NCI-H2107 treated with DMSO at 0.1 percent for 48 hours (cell line): ENCODE measurements around the gene PLEKHG3.
"Not testable (repeated sequence)": the region's sequence is repeated elsewhere in the genome, so short reads cannot be mapped to it uniquely, and the experiment has no call there.

ENCODE experiments used
- DNase-seq: peaks from one replicate; lab custom pipeline; 2025; ENCODE audit not compliant: unreplicated experiment; lab: John Stamatoyannopoulos, UW

The PLEKHG3 gene

DNA sequence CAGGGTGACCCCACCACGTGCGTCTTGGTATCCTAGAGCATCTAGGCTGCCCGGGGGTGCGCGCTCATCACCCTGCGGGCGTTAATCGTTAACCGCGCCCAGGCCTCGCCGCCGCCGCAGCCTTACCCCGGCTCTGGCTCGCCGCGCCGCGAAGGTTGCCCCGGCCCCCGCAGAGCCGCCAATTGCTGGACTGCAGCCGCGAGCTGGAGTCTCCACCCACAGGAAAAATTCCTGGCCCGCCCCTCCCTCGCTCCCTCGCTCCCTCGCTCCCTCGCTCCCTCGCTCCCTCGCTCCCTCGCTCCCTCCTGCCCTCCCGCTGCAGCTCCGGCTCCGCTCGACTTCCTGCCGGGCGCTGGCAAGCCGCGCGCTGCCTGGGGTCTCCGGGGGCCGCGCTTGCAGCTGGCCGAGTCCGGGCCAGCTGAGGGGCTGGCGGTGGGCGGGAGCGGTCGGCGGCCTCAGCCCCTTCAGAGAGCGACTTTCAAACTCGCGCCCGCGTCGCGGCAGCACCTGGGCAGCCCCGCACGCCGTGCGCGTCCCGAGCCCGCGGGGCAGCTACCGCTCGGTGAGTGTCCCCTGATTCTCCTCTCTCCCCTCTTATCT is at the start of gene PLEKHG3:
Gene PLEKHG3, plus strand, starts transcription at position 282 of the 600 bp plus-strand sequence. CDS start 23,208 bp downstream, outside the sequence.
- peak; percentile 39 for DNase-seq

DNA sequence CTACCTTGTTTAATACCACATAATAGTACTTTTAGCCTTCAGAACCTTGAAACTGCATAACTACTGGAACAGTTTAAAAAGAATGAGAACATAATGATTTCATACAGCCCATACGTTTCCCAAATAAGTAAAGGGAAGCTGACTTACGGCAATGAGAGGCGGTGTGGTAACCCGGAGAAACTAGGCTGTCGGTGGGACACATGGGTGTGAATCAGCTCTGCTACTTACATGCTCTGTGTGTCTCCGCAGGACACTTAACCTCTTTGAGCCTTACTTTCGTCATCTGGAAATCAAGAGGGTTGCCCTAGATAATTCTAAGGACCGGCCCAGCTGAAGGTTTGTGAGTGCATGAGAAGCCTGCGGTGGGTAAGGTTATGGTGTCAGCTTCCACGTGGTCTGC is 49.3 kb upstream of the PLEKHG3 start:
- no peak for DNase-seq

DNA sequence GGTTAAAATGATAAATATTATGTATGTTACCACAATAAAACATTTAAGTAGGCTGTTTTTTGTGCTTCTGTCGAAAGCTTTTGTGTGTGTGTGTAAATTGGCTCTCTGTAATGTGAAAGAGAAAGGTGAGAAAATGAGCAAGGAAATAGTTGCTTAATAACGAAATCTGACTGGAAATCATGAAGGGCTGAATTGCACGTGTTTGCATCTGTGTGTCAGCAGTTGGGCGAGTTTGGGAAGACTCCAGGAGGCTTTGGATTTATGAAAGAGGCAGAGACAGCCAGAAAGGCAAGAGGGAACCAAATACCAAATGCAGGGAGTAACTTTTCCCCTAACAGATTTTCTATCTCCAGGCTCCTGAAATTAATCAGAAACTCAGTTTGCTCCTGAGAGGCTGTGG is 47.2 kb upstream of the PLEKHG3 start:
- DNase-seq, result no peak

DNA sequence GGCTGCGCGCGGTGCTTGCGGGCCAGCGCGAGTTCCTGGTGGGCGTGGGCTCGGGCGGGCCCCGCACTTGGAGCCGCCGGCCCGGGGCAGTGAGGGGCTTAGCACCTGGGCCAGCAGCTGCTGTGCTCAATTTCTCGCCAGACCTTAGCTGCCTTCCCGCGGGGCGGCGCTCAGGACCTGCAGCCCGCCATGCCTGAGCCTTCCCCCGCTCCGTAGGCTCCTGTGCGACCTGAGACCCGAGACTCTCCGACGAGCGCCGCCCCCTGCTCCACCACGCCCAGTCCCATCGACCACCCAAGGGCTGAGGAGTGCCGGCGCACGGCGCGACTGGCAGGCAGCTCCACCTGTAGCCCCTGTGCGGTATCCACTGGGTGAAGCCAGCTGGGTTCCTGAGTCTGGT is 46.0 kb upstream of the PLEKHG3 start:
- no peak for DNase-seq

DNA sequence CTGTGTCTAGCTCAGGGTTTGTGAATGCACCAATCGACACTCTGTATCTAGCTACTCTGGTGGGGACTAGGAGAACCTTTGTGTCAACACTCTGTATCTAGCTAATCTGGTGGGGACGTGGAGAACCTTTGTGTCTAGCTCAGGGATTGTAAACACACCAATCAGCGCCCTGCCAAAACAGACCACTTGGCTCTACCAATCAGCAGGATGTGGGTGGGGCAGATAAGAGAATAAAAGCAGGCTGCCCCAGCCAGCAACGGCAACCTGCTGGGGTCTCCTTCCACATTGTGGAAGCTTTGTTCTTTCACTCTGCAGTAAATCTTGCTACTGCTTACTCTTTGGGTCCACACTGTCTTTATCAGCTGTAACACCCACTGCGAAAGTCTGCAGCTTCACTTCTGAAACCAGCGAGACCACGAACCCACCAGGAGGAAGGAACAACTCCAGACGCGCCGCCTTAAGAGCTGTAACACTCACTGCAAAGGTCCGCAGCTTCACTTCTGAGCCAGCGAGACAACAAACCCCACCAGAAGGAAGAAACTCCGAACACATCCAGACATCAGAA is 45.4 kb upstream of the PLEKHG3 start:
- DNase-seq, result not testable (repeated sequence)

DNA sequence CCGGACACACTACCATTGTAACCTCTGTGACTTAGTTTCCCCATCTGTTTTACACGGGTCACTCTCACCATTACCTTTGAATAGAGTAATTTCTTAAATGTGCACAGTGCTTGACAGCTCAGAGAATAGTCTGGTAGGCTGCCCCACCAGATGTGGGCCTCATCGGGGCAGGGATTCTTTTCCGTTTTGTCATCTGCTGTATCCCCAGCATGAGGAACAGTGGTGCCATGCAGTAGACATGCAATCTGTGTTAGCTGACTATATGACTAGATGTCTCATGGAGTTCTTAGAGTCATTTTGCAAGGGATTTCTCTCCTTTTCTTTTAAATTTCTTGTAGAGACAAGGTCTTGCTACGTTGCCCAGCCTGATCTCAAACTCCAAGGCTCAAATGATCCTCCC is 44.9 kb upstream of the PLEKHG3 start:
- no peak for DNase-seq

DNA sequence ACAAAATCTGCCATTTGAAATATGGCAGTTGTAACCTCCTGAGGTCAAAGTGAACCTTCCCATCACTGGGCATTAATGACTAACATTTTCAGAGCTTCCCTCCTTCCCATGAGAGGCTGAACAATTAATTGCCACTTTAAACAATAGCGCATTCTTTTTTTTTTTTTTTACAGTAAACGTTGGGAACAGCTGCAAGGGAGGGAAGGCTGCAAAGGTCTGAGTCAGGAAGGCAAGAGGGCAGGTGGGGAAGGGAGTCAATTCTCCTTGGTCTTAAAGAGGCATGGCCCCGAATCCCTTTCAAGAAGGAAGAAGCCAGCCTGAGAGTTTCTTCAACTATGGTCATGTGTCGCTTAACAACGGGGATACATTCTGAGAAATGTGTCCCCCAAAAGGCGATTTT is 41.0 kb upstream of the PLEKHG3 start:
- peak; percentile 48 for DNase-seq

DNA sequence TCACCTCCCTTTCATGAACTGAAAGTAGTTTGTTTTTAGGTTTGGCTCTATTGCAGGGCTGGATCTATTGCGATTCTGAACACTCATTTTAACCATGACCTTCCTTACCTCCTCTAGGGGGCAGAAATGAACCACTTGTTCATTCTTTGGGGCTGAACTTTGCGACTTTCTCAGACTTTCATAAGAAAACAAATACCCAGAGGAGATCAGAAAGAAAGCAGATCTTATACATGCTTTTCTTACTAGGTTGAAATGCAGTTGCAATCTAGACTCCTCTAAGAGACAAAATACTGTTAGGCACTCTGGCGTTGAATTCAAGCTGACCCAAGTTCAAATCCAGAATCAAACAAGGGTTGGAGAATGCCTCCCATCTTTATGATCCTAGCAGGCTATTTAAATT is 32.6 kb upstream of the PLEKHG3 start:
- DNase-seq, result peak; percentile 78

DNA sequence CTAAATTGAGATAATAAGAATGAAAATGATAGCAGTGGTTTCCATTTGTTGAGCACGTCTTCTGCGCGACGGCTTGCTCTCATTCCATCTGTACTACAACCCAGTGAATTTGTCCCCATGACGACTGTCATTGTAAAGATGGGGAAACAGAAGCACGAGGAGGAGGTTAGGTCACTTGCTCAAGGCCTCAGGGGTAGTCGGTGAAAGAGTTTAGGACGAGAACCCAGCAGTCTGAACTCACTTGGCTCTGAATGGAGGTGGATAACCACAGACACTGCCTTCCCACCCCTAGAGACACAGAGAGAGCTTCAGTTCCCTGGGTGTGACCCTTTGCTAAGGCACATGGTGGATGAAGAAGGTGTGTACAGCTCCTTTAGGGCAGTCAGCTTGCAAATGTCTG is 30.9 kb upstream of the PLEKHG3 start:
- DNase-seq, result no peak

DNA sequence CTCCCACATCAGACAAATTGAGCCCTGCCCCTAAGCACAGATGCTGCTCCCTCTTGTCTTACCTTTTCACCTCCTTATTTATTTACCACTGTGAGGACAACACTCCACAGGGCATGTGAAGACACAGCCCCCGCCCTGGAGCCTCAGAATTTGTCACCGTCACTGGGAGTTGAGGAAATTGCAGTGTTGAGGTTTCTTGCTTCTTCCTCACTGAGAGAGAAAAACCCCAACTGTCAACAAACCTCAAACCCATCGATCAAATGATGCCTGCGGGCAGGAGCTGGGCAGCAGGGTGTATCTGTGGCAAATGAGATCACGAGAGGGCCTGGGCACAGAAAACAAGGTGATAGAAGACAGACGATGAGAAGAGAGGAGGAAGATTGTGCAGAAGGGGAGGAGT is 30.5 kb upstream of the PLEKHG3 start:
- no peak for DNase-seq

DNA sequence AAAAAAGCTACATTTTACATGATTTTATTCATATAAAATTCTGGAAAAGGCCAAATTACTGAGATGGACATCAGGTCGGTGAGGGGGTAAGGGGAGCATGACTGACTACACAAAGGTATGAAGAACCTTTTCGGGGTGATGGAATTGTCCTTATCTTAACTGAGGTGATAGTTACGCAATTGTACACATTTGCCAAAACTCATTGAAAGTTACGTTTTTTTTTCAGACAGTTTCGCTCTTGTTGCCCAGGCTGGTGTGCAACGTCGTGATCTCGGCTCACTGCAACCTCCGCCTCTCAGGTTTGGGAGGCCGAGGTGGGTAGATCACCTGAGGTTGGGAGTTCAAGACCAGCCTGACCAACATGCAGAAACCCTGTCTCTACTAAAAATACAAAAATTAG is 29.4 kb upstream of the PLEKHG3 start:
- DNase-seq, result no peak

DNA sequence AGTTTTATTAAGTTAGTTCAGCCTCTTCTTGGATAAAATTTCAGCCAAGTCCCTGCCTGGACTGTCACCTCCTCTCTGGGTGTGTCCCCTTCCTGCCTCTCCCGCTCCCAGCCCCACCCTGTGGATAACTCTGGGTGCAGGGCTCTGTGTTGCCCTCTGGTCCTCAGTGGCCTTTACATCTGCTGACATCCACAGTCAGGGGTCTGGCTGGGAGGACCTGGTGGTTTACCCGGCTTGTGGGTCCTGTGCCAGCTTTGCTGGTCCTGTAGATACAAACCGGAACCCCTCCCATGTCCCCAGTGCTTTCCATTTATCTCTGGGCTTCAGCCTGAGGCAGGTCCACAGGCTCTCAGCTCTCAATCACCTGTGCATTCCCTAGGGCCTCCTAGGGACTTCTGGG is 28.9 kb upstream of the PLEKHG3 start:
- no peak for DNase-seq

DNA sequence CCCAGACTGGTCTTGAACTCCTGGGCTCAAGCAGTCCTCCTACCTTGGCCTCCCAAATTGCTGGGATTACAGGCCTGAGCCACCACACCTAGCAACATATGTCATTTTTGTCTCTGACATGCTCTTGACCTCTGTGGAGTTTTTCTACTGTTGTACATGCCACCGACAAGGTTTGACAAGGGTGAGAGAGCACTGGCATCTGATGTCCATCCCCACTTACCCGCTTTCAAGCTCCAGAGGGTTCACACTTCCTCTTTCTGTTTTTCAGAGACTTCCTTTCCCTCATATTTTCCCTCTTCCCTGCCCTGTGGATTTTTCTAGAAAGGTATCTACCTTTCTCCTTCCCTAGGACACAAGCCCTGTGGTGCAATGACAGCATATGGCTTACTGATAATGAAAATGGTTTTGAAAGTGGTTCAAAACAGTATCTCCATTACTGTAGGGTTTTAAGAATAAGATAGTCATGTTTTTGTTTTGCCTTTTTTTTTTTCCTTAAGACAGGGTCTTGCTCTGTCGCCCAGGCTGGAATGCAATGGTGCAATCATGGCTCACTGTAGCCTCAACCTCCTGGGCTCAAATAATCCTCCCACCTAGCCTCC is 27.7 kb upstream of the PLEKHG3 start:
- no peak for DNase-seq

DNA sequence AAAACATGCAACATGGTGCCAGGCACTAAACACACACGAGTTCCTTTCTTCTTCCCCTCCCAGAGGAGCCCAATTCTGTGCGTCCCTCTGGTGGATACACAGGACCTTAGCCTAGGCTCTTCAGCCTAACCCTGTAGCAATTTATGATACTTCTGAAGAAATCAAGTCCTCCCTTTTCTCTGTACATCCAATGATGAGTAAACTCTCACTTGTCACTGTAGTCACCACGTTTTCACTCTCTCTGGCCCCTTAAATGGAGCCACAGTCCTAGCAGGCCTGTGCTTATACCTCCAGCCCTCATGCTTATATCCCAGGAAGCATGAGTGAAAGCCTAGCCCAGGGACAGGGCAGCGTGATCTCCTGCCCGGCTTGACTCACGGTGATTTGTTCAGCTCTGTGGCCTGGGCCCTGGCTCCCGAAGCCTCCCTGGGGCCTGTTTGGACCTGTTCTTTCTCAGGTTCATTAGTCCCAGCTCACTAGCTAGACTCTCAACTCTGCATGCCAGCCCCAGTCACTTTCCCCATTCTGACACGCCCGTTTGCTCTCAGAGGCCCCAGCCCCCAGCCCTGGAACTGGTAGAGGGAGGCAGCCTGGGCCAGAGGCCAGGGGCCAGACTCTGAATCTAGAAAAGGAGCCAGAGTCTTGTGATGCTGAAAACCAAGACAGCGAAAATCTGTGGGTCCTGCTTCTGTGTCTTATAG is 24.1 kb upstream of the PLEKHG3 start:
- no peak for DNase-seq

DNA sequence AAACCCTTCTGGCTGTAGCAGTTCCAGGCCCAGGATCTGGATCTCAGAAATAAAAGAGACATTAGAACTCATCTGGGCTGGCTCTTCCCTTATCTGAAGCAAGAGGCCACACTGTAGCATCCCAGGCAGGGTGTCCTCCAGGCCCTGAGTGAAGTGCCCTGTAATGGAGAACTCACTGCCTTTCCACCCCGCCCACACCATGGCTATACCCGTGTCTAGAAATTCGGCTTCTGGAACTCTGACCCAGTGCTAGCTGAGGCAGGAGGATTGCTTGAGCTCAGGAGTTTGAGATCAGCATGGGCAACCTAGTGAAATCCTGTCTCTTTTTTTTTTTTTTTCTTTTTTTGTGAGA is 23.5 kb upstream of the PLEKHG3 start:
- no peak for DNase-seq

DNA sequence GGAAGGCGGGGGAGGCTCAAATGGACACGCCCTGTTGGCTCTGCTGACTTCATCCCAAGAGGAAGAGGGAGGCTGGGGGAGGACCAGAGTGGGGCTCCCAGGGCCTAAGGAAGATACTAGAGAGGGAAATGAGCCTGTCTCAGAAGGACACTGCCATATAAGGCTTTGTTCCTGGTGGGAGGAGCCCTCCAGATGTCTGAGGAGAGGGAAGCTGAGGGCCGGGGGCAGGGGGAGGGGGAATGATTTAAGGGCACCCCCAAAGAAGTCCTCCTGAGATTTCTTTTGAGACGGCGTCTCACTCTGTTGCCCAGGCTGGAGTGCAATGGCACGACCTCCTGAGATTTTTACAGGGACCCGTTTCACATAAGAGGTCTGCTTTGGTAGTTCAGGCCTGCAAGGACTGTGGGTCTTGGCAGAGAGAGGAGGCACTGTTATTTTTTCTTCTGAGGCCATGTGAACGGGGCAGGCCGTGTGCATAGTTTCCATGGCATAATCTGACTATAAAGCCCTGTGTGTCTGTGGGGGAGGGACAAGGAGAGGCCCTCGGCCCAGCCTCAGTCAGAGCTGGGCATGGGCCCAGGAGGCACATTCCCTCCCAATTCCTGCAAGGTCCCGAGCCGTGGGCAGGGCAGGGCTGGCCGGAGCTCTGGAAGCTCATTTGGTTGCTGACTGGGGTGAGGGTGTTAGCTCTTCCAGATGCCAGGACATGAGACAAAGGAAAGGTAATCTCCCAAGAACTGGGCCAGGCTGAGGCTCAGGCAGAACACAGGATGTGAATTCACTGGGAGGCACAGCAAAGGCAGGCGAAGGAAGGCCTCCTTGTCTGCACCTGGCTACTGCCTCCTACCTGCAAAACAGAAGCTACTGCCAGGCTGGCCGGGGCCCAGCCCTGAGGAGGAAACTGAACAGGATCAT is 22.2 kb upstream of the PLEKHG3 start:
- DNase-seq, result no peak

DNA sequence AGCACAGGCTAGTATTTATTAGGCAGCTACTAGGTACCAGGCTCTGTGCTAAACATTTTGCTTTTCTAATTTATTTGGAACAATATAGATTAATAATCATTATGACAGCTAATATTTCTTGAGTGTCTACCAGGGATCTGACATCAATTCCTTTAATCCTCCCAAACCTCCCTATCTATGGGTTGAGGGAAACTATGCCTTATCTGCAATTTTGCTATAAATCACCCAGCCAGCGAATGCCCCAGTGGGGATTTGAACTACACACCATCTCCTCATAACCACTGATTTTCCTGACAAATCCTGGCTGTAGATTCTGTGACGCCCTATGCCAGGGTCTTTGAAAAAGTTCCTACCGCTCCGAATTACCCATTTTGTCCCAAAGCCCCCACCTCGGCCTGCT is 21.4 kb upstream of the PLEKHG3 start:
- no peak for DNase-seq

DNA sequence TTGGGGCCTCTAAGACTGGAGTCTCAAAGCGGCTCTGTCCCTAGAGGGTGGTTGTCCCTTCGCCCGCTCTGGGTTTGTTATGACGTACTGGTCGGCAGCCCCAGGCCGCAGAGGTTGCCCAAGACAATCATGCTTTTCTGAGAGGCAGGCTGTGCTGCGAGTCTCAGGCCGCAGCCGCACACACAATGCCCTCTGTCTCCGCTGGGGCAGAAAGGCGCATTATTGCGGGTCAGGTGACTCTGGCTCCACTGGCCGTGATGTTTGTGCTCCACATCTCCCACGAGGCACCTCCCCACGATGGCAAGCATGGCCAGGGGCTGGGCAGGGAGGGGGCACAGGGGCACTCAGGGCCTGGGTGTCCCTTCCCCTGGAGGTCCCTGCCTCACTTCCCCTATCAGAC is 21.0 kb upstream of the PLEKHG3 start:
- no peak for DNase-seq

DNA sequence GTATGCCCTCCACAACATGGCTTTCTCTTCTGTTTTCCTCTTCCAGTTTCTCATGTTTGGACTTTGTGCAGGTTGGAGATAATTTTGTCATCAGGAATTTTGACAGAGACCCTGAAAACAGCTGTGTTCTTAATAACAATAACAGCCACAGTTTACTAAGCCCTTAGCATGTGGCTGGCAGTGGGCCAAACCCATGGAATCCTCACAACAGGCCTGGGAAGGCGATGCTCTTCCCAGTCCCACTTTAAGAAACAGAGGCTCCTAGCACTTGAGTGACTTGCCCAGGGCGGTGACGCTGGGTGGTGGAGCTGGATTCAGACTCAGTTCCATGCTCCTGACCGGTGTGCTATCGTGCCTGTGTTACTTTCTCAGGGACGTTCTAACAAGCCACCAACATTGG is 20.1 kb upstream of the PLEKHG3 start:
- DNase-seq, result no peak

DNA sequence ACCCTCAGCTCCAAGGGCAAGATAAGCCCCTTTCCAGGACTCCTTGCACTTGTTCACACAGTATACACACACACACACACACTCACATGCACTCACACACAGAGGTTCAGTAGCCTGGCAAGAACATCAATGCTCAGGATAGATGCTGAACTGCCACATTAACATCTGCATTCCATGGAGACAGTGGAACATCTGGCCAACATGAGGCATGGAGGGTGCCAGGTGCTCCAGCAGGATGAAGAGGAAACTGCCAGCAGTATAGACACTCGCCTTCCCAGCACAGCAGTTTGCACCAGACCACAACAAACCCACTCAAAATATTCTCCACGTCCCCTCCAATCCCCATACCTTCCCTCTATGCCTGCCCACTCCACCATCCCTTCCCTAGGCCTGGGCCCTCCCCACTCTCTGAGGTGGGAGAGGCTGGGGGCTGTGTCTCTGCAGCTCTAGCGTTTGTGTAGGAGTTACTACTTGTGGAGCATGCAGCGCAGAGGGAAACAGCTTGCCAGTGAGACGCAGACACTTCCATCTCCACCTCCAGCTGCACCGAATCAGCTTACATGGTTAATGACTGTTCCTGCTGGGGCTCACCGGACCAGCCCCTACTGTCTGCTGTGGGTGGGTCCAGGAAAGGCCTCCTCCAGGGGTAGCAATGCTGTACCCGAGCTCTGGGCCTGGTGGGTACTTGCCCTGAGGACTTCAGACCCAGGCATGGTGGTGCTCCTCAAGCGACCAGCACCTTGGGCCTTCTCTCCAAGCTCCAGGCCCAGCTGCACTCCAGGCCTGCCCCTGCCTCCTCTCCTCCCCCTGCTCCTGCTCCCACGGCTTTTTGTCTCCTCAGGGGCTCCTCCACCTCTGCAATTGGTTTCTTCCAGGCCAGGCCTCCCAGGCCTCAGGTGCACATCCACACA is 18.6 kb upstream of the PLEKHG3 start:
- peak; percentile 62 for DNase-seq
